Right lobe of liver (tissue), 4 donors: ENCODE data around the gene SCUBE1.

Experiments
- CTCF ChIP-seq, 4 donors: fragments of 200-600 bp in 3 of 4; fragments of 450-650 bp in 1 of 4; IDR thresholded peaks; one replicate each; pipeline versions ENCODE4 v1.5.1 to v1.8.0; 2016 to 2022; ENCODE audit warnings: antibody characterized with exemption in 4 of 4, mild to moderate bottlenecking in 2 of 4
- POLR2A ChIP-seq: fragments of 450-650 bp; IDR thresholded peaks from one replicate; pipeline ENCODE4 v1.6.1; 2017; ENCODE audit warnings: antibody characterized with exemption, mild to moderate bottlenecking
- donor health status: DM: no; HTN: no; CAD: no.
- donor health status: DM: no; HTN: no; CAD: no.
- donor health status: DM: no; HTN: yes; CAD: no.

- TF ChIP-seq CTCF (IDR thresholded peaks at IDR 0.05), result no peak
- TF ChIP-seq POLR2A, result no peak
These were observed 173.1 kb downstream of the SCUBE1 start for GRCh38 chr22:43170131-43170480.
